Fibroblast of skin of back (primary cell): ENCODE measurements around the gene RS1.

Source experiments
- DNase-seq: peaks from one replicate; pipeline ENCODE4 v3.0.0-alpha.2; 2013

Gene RS1

GRCh38 chrX:18668071-18668835 is 3.7 kb downstream of the RS1 start:
- DNase-seq, result no peak

- no peak for DNase-seq
Observed at GRCh38 chrX:18666614-18667013, 5.3 kb downstream of the RS1 start.

GRCh38 chrX:18664947-18665346 is 7.0 kb downstream of the RS1 start:
- DNase-seq, result no peak

GRCh38 chrX:18661273-18661672 is 10.6 kb downstream of the RS1 start:
- DNase-seq, result no peak

- no peak for DNase-seq
Observed at GRCh38 chrX:18654875-18655836, 16.8 kb downstream of the RS1 start.

GRCh38 chrX:18652636-18653035 is 19.3 kb downstream of the RS1 start:
- no peak for DNase-seq

- DNase-seq, result no peak
Observed at GRCh38 chrX:18650662-18651061, 21.2 kb downstream of the RS1 start.

GRCh38 chrX:18649498-18649951 is 22.4 kb downstream of the RS1 start:
- DNase-seq, result no peak

- DNase-seq, result no peak
Observed at GRCh38 chrX:18647621-18648020, 24.3 kb downstream of the RS1 start.

- DNase-seq, result no peak
Observed at GRCh38 chrX:18643853-18644252, 28.1 kb downstream of the RS1 start.

GRCh38 chrX:18643243-18643642 is 28.7 kb downstream of the RS1 start:
- DNase-seq, result no peak

- no peak for DNase-seq
Observed at GRCh38 chrX:18640686-18641085, 31.2 kb downstream of the RS1 start.

- no peak for DNase-seq
Observed at GRCh38 chrX:18639280-18639679, 32.6 kb downstream of the RS1 start.

- DNase-seq, result no peak
Observed at GRCh38 chrX:18638398-18638797, 33.5 kb downstream of the RS1 start.

- DNase-seq, result no peak
Observed at GRCh38 chrX:18630934-18631333, 41.0 kb downstream of the RS1 start.

- no peak for DNase-seq
Observed at GRCh38 chrX:18624599-18624998, 47.3 kb downstream of the RS1 start.

GRCh38 chrX:18620349-18620748 is 51.6 kb downstream of the RS1 start:
- DNase-seq, result no peak

- no peak for DNase-seq
Observed at GRCh38 chrX:18619288-18619687, 52.6 kb downstream of the RS1 start.

GRCh38 chrX:18617407-18617750 is 54.5 kb downstream of the RS1 start:
- DNase-seq, result peak; percentile 82

GRCh38 chrX:18616688-18617406 is 55.1 kb downstream of the RS1 start:
- DNase-seq, result no peak

GRCh38 chrX:18613930-18614639 is 57.8 kb downstream of the RS1 start:
- no peak for DNase-seq

GRCh38 chrX:18607966-18608365 is 63.9 kb downstream of the RS1 start:
- peak; percentile 11 for DNase-seq
